Right ventricle myocardium superior (tissue), 1 donor: ENCODE measurements around the gene ALDH6A1. TPM values are rescaled to one million over a fixed set of nuclear protein-coding genes. Genes with fewer than 3 reads are reported as not detected.

ENCODE experiments used
- ATAC-seq: fragments of 200-7000 bp; cut with Tn5 transposase; one replicate; pipeline ENCODE4 v1.9.1; 2020; ENCODE audit warnings: mild to moderate bottlenecking; ENCODE audit not compliant: poor library complexity
- DNase-seq: peaks from one replicate; pipeline ENCODE4 v3.0.0-alpha.2; 2020
- intact Hi-C: fragments of 100-400 bp; cut with DNase I; formaldehyde crosslinking; loops from one replicate; pipeline ENCODE4 v1.11.2; 2022
- total RNA-seq: library from RNA; stranded (reverse); fragmentation: NEBNext Ultra II Directional; extraction: Animal tissue kit (Norgen Biotek cat#: 25700); gene quantifications from one replicate; pipeline ENCODE4 v1.2.1, GENCODE V29; 2021
- donor health status: DM: no; HTN: yes; CAD: no; lungs with severe emphysema.

Gene ALDH6A1
- total RNA-seq, 1 donor from 2014 or later: 56.9 TPM

DNA sequence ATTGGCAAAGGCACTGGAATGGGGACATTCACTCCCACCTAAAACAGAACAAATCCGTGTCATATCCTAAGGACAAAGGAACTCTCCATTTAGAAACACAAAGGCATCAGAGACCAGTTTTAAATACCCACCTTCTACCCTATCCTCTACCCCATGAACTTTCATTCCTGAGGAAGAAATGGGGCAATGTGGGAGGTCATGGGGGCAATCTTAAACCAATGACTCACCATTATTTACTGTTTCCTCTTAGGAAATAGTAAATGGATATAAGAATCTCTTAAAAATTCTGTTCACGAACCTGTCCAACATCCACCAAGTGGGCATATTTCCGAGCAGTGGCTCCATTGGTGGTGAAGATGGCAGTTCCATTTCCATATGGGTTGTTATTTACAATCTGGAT lies 19.4 kb downstream of the ALDH6A1 start:
- DNase-seq: no peak
- intact Hi-C loops: no loop called here
- no peak for ATAC-seq

DNA sequence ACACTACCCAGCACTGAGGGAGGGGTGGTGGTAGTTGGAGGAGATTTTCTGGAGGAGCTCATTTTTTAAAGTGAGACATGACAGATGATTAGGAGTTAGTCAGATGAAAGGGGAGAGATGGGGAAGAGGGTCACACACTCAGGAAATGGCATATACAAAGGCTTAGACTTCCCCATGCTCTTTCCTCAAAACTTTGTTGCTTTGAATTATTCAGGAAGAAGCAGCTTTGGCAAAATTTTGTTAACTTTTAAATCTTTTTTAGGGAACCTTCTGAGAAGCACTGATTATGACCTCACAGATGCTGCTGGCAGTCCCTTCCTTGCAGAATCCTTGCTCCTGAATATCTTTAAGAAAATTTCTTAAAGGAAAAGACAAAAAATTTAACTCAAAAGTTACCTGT lies 19.8 kb downstream of the ALDH6A1 start:
- DNase-seq (no peak), ATAC-seq (no peak)
- intact Hi-C loops: no loop called here

DNA sequence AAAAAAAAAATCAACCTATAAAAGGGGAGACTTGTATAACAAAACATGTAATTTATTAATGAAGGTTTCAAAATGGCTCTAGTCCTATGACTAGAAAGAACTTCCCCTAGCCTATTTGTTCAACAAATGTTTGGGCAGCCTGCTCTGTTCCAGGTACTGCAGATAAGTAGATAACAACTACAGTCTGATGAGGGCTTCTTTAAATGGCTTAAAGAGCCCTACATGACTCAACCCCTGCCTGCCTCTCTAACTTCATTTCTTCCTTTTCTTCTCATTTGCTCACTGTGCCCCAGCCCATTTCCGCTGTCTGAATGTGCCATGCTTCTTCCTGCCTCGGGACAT lies 21.5 kb downstream of the ALDH6A1 start:
- DNase-seq (no peak), ATAC-seq (no peak)
- intact Hi-C loops: no loop called here

DNA sequence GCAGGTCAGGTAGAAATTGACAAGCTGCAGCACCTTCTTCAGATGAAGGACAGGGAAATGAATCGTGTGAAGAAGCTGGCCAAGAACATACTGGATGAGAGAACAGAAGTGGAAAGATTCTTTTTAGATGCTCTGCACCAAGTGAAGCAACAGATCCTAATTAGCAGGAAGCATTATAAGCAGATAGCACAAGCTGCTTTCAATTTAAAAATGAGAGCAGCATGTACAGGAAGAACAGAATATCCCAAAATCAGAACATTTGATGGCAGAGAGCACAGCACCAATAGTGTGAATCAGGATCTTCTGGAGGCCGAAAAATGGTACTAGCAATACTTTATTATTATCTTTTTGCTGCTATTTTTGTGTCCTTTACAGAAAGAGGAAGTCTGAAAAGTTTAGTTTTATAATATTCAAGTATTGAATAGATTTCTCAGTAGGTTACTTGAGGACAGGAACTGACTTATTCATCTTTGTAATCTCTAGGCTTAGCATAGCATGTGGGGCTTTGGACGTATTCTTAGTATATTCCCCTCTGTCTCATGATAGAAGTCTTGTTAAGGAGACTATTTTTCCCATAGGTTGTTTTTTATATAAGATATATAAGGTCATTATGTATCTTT lies 34.3 kb downstream of the ALDH6A1 start:
- ATAC-seq: no peak
- intact Hi-C loops: no loop called here
- no peak for DNase-seq

DNA sequence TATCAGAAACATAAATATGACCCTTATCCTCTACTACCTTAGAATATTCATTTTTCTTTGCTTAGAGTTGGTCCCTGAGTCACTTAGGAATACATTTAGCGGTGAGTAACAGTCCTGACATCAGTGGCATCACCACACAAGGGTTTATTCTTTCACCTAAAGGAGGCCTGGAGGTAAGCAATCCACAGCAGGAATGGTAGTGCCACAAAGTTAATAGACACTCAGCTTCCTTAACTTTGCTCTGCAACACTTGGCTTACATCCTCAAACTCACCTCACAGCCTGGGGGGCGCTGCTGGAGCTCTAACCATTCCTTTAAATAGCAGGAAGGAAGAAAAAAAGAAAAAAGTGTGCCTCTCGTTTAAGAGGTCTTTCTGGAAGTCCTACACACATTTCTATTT lies 36.0 kb downstream of the ALDH6A1 start:
- DNase-seq (no peak), ATAC-seq (no peak)
- intact Hi-C loops: no loop called here

DNA sequence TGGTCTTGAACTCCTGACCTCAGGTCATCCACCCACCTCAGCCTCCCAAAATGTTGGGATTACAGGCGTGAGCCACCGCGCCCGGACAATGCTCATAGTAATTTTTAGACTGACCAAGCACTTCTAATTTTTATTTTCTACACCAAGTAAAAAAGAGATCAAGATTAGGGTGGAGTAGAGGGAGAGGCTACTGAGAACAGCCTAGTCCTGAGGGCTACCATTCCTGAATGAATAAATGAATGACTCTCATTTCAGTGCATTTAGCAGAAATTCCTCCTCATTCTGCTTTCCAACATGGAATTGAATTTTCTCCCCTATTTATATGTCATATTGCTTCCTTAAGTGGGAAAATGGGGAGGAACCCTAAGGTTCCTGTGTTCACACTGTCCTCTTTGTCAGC lies 38.7 kb downstream of the ALDH6A1 start:
- no peak for DNase-seq
- no peak for ATAC-seq
- intact Hi-C loops: no loop called here

DNA sequence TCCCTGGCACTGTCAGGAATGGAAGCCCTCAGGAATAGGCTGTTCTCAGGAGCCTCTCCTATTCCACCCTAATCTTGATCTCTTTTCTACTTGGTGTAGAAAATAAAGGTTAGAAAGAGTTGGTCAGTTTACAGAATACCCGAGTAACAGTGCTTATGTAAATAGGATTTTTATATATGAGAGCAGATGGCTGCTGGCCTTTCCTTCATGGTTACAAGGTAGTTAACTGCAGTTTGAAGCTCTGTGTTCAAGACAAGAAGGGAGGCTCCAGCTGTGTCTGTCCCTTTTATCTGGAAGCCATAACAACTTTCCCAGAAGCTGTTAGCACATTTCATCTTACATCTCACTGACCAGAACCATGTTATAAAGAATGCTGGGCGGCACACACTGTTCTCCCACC lies 42.0 kb downstream of the ALDH6A1 start:
- intact Hi-C loops: no loop called here
- DNase-seq (no peak), ATAC-seq (no peak)

DNA sequence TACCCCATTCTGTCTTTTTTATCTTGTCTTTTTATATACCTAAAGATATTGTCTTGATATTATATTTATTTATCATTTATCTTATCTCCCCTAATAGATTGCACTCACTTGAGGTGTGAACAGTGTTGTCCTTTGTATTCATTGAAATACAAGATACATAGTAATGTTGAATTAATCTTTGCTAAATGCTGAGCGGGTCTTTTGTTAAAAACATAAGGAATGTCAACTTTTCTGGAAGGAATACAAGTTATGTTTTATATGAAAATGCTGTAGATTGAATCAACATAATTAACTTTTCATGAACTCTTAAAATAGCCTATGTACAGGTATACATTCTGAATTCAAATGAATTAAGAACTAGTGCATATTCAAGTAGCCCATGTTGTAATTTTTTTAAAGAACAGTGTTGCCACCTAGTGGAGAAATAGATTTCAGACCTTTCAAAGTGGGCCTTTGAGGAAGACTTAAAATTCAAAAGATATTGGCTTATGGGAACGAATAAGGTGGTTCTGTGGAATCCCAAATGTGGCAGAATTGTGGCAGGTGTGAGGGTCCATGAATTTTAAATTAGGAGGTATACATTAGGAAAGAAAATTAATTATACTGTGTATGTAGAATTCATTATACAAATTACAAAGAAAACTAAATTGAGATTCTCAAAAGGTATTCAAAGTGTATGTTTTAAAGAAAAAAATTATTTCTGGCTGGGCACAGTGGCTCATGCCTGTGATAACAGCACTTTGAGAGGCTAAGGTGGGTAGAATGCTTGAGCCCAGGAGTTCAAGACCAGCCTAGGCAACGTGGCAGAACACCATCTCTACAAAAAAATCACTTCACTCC lies 46.0 kb downstream of the ALDH6A1 start:
- ATAC-seq (no peak), DNase-seq (no peak)
- intact Hi-C loops: no loop called here

DNA sequence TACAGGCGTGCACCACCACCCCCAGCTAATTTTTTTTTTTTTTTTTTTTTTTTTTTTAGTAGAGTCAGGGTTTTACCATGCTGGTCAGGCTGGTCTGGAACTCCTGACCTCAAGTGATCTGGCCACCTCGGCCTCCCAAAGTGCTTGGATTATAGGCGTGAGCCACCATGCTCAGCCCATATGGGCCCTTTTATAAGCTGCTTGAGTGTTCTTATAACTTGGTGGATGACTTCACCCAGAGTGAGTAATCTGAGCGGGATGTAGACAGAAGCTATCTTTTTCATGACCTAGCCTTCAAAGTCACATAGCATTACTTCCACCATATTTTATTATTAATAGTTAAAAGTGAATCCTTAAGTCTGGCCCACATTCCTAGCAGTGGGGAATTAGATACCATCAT lies 48.7 kb downstream of the ALDH6A1 start:
- no peak for ATAC-seq
- DNase-seq: no peak
- intact Hi-C loops: no loop called here

DNA sequence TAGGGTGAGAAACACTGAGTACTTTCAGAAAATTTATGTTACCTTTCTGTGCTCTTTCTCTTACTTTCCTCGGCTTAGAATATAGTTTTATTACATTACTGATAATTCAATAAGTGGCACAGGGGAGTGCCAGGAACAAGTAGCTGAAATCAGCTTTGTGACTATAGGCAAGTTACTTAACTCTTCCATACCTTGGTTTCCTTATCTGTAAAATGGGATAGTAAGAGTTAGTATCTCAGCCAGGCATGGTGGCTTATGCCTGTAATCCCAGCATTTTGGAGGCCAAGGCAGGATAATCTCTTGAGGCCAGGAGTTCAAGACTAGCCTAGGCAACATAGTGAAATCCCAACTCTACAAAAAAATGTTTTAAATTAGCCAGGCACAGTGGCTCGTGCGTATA lies 49.7 kb downstream of the ALDH6A1 start:
- intact Hi-C loops: no loop called here
- no peak for DNase-seq
- no peak for ATAC-seq

DNA sequence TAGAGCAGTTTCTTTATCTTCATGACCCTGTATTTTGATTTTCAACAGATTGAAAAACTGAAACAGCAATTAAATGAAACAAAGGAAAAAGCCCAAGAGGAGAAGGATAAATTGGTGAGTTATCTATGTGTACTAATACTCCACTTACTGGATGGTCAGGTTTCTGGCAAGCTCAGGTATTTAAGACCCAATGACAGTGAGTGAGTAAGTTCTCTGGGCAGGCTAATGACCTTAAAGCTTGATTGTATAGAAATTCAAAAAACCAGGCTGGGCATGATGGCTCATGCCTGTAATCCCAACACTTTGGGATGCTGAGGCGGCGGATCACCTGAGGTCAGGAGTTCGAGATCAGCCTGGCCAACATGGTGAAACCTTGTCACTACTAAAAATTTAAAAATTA lies 55.1 kb downstream of the ALDH6A1 start:
- DNase-seq: no peak
- intact Hi-C loops: no loop called here

DNA sequence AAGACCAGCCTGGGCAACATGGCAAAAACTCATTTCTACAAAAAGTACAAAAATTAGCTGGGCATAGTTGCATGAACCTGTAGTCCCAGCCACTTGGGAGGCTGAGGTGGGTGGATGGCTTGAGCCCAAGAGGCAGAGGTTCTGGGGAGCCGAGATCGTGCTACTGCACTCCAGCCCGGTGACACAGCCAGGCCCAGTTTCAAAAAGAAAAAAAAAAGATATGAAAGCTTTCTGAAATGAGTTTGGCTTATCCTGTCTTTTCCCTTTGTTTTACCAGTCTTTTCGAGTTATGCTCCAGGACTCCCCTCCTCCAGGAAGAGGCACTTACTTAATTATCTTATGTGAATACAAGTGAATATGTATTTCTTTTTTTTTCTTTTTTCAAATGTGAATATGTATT lies 61.9 kb downstream of the ALDH6A1 start:
- DNase-seq (no peak), ATAC-seq (no peak)
- intact Hi-C loops: no loop called here

More for the DNA sequence above, 55.1 kb downstream of the ALDH6A1 start:
- no peak for ATAC-seq

DNA sequence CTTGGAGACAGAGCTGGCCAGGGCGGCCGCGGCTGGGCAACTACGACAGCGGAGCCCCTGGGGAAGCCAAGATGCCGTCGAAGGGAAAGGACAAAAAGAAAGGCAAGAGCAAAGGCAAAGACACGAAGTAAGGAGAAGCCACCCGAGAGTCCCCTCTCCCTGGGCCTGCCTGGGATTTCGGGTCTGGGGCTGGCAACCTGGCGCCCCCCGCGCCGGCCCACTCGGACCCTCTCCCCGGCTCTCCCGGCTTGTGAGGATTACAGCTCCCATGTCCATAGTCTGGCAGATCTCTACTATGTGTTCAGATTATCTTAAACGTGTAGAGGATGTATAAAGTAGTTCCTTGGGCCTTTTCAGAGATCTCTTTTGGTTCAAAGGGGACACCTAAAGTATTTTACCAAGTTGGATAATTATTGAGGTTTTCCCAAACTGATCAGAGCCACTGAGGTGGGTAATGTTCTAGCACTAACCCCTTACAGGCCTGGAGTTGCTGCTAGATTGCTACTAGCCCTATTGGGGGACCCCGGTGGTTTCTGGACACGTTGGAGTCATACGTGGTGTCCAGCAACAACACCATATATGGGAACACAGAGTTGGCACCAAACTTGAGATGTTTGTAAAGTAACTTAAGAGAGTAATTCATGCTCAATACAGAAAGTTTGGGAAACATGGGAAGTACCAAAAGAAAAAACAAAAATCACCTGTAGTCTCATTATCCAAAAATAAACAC lies 64.7 kb downstream of the ALDH6A1 start:
- intact Hi-C loops: no loop called here
- DNase-seq (no peak), ATAC-seq (no peak)

DNA sequence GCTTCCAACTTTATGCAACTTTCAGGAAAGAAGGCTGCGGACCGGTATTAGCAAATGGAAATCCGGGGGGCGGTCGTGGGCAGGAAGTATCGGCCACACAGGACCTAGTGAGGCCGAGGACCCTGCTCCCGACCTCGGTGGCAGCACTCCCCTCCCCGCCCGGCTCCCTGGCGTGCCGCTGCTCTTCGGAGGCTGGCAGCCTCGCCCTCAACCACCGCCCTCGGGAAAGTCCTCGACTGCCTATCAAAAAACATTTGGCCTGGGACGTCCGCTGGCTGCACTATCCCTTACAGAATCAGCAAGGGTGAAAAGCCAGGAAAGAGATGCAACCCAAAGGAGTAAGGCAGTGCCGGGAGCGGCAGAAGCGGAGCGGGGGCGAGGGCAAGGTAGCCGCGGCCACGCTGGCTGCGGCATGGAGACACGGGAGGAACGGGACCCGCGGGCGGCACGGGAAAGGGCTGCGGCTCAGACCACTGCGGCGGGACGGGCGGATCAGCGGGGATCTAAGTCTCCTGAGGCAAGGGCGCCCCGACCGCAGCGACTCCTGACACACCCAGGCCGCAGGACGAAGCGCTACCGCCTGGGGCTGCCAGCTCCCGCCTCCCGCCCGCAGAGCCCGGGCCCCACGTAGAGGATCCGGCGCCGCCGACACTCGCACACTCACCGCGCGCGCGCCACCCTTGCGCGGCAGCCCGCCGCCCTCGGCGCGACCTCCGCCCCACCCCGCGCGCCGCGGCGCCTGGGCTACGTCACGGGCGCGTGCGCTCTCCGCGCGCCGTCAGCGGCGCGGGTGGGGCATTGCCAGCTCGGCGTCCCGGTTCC lies 65.5 kb downstream of the ALDH6A1 start, which contains the start of the genes BBOF1 and ENTPD5:
Gene BBOF1, plus strand, starts transcription at position 764 of the 822 bp plus-strand sequence. CDS start 130 bp downstream, outside the sequence.
Gene ENTPD5, minus strand, starts transcription at position 703 of the 822 bp plus-strand sequence. CDS start 31,186 bp downstream, outside the sequence.
- peak; percentile 99 for ATAC-seq
- peak; percentile 92 for DNase-seq
- intact Hi-C loops: no loop called here

DNA sequence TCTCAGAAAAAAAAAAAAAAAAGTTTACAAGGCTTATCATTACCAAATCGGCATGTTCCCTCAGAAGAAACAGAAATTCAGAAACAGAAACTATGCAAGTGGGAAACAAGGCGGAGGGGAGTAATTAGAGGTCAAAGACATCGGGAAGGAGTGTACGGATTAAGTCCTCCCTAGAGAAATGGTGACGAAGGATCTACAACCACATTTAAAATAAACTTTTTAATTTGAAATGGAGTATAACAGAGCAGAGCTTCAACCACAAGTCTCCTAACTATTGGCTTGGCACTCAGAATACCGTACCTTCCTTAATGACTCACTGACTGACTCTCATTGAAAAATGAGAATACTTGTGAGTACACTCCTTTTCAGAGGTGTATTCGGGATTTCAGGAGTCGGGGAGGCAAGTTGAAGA lies 66.1 kb downstream of the ALDH6A1 start:
- DNase-seq (no peak), ATAC-seq (peak; percentile 12)
- intact Hi-C loops: no loop called here

DNA sequence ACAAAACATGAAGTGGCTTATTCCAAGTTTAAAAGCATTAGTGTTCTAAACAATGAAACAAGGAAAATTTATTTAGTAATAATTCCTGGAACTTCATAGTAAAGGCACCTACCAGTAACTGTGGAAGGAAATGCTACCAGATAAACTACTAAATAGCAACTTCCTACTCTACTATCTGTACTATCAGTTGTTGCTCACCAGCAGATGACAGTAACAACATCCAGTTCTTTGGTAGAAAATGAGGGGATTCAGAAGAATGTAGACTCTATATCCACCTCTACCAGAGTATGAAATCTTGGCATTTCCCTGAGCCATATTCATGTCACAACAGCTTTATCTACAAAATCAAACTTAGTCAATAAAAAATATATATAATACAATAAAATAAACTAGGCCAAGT lies 68.3 kb downstream of the ALDH6A1 start:
- DNase-seq (no peak), ATAC-seq (no peak)
- intact Hi-C loops: no loop called here

DNA sequence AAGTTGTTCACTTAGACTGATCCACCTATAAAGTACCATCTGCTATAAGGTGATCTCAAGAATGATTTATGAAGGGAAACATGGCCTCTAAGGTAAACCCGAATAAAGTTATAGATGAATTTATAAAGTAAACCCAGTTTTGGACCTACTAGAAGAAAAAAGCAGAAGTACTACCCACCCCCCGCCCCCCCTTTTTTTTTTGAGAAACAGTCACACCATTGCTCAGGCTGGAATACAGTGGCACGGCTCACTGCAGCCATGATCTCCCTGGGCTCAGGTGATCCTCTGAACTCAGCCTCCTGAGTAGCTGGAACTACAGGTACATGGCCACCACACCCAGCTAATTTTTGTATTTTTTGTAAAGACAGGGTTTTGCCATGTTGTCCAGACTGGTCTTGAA lies 69.1 kb downstream of the ALDH6A1 start:
- DNase-seq (no peak), ATAC-seq (no peak)
- intact Hi-C loops: no loop called here

DNA sequence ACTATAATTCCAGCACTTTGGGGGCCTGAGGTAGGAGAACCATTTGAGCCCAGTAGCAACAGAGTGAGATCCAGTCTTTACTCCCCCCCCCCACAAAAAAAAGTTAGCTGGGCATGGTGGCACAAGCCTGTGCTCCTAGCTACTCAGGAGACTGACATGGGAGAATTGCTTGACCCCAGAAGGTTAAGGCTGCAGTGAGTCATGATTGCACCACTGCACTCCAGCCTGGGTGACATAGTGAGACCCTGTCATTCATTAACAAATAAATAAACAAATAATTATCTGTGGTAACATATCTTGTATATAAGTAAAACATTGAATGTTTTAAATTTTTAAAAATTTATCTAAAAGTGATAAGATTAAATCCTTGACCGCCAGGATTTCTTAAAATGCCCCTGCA lies 70.0 kb downstream of the ALDH6A1 start:
- DNase-seq (no peak), ATAC-seq (no peak)
- intact Hi-C loops: no loop called here
